Mesenchymal stem cell (in vitro differentiated cells and primary cell): ENCODE results near the gene CAPG.
"Not testable (repeated sequence)": the region's sequence is repeated elsewhere in the genome, so short reads cannot be mapped to it uniquely, and the experiment has no call there.

Source experiments
- DNase-seq: peaks from one replicate; pipeline ENCODE4 v3.0.0-alpha.2; 2013
- H2AFZ ChIP-seq: one replicate; pipeline ENCODE4 v1.6.1; 2013; ENCODE audit warnings: low read depth, mild to moderate bottlenecking, control low read depth, inconsistent platforms, low read length, moderate library complexity
- H2AK5ac ChIP-seq: 2 replicates; pipeline ENCODE4 v1.6.1; 2013; ENCODE audit warnings: low read length, moderate library complexity, mild to moderate bottlenecking, inconsistent platforms; ENCODE audit not compliant: severe bottlenecking
- H2BK120ac ChIP-seq: one replicate; pipeline ENCODE4 v1.6.1; 2013; ENCODE audit warnings: low read depth, mild to moderate bottlenecking, inconsistent platforms, low read length, moderate library complexity
- H2BK12ac ChIP-seq, 2 experiments: one replicate each; pipeline ENCODE4 v1.6.1; 2013; ENCODE audit warnings: inconsistent platforms in 2 of 2, low read length in 2 of 2, mild to moderate bottlenecking in 2 of 2, moderate library complexity in 2 of 2, control low read depth in 1 of 2
- H2BK15ac ChIP-seq: one replicate; pipeline ENCODE4 v1.6.1; 2013; ENCODE audit warnings: mild to moderate bottlenecking, low read depth, inconsistent platforms; ENCODE audit not compliant: poor library complexity, severe bottlenecking
- H2BK5ac ChIP-seq: 2 replicates; pipeline ENCODE4 v1.6.1; 2013; ENCODE audit warnings: low read depth, mild to moderate bottlenecking, low read length, control low read depth, inconsistent platforms; ENCODE audit not compliant: poor library complexity, severe bottlenecking
- H3K14ac ChIP-seq, 2 experiments: one replicate each; pipeline ENCODE4 v1.6.1; 2013; ENCODE audit warnings: inconsistent platforms in 2 of 2, low read length in 2 of 2, control low read depth in 1 of 2, mild to moderate bottlenecking in 1 of 2, moderate library complexity in 1 of 2
- H3K18ac ChIP-seq, 2 experiments: one replicate each; pipeline ENCODE4 v1.6.1; 2013; ENCODE audit warnings: inconsistent platforms in 2 of 2, low read length in 2 of 2, control low read depth in 1 of 2, low read depth in 1 of 2, mild to moderate bottlenecking in 1 of 2
- H3K23ac ChIP-seq, 2 experiments: one replicate each; pipeline ENCODE4 v1.6.1; 2013; ENCODE audit warnings: inconsistent platforms in 2 of 2, low read length in 2 of 2, mild to moderate bottlenecking in 2 of 2, moderate library complexity in 2 of 2, control low read depth in 1 of 2
- H3K27ac ChIP-seq: 2 replicates; pipeline ENCODE4 v1.5.1; 2013; ENCODE audit warnings: mild to moderate bottlenecking, moderate library complexity, low read length, control low read depth, inconsistent platforms; ENCODE audit not compliant: poor library complexity, severe bottlenecking
- H3K27me3 ChIP-seq, 2 experiments: 2 replicates each; pipeline versions ENCODE4 v1.6.1 to v1.7.0; 2013; ENCODE audit warnings: low read length in 2 of 2, mild to moderate bottlenecking in 2 of 2, moderate library complexity in 2 of 2, control low read depth in 1 of 2, inconsistent platforms in 1 of 2; ENCODE audit not compliant: control insufficient read depth in 1 of 2, insufficient read depth in 1 of 2
- H3K36me3 ChIP-seq, 2 experiments: 2 replicates each; pipeline versions ENCODE4 v1.6.1 to v1.7.0; 2013; ENCODE audit warnings: low read length in 2 of 2, control low read depth in 1 of 2, inconsistent platforms in 1 of 2, low read depth in 1 of 2, mild to moderate bottlenecking in 1 of 2; ENCODE audit not compliant: insufficient read depth in 2 of 2, control insufficient read depth in 1 of 2
- H3K4ac ChIP-seq, 2 experiments: one replicate each; pipeline ENCODE4 v1.6.1; 2013; ENCODE audit warnings: inconsistent platforms in 2 of 2, low read length in 2 of 2, mild to moderate bottlenecking in 2 of 2, moderate library complexity in 2 of 2, control low read depth in 1 of 2, low read depth in 1 of 2
- H3K4me1 ChIP-seq: 2 replicates; pipeline ENCODE4 v1.6.1; 2013; ENCODE audit warnings: low read depth, low read length, control low read depth; ENCODE audit not compliant: control insufficient read depth, insufficient read depth
- H3K4me2 ChIP-seq: 2 replicates; pipeline ENCODE4 v1.6.1; 2013; ENCODE audit warnings: low read length, mild to moderate bottlenecking, inconsistent platforms; ENCODE audit not compliant: poor library complexity, severe bottlenecking
- H3K4me3 ChIP-seq, 2 experiments: 2 replicates each; pipeline versions ENCODE4 v1.5.1 to v1.7.0; 2013; ENCODE audit warnings: low read length in 2 of 2, mild to moderate bottlenecking in 2 of 2, control low read depth in 1 of 2, low read depth in 1 of 2; ENCODE audit not compliant: insufficient read depth in 1 of 2
- H3K79me1 ChIP-seq: replicated peaks from 2 replicates; pipeline ENCODE4 v1.6.1; 2013; ENCODE audit warnings: mild to moderate bottlenecking, control low read depth, low read length, inconsistent platforms; ENCODE audit not compliant: poor library complexity, severe bottlenecking
- H3K9ac ChIP-seq: 2 replicates; pipeline ENCODE4 v1.7.0; 2013; ENCODE audit warnings: mild to moderate bottlenecking, low read length, moderate library complexity
- H3K9me3 ChIP-seq: 2 replicates; pipeline ENCODE4 v1.7.0; 2013; ENCODE audit warnings: mild to moderate bottlenecking, low read length; ENCODE audit not compliant: control insufficient read depth
- H4K8ac ChIP-seq: one replicate; pipeline ENCODE4 v1.6.1; 2013; ENCODE audit warnings: inconsistent platforms, mild to moderate bottlenecking, low read length, moderate library complexity
- H4K91ac ChIP-seq: one replicate; pipeline ENCODE4 v1.6.1; 2013; ENCODE audit warnings: mild to moderate bottlenecking, low read length, inconsistent platforms
- WGBS: methylation state at CpG from one replicate; pipeline ENCODE4 v1.1.7; 2013; ENCODE audit warnings: mixed read lengths; 5-methylcytosine and 5-hydroxymethylcytosine counted together

Gene CAPG

GRCh38 chr2:85369500-85369899 is 40.7 kb downstream of the CAPG start:
- Histone ChIP-seq H3K14ac (no peak overlapping the region), H2BK15ac (no peak overlapping the region), H4K91ac (peak overlapping the region; percentile 48), H3K4me2 (no peak overlapping the region), H2AK5ac (no peak overlapping the region), H3K27me3 (no peaks in the 10 kb centered on the region), H3K9ac (no peak overlapping the region), H3K4me3 (no peak overlapping the region), H3K36me3 (peaks cover 22 to 44% of the 10 kb centered on the region in 2 experiments), H3K4me1 (peaks cover 1% of the 10 kb centered on the region), H4K8ac (no peak overlapping the region), H3K9me3 (no peaks in the 10 kb centered on the region), H2BK120ac (no peak overlapping the region), H2AFZ (no peak overlapping the region), H3K79me1 (no peaks in the 10 kb centered on the region), H3K18ac (no peak overlapping the region), H3K4ac (no peak overlapping the region), H2BK5ac (no peak overlapping the region), H2BK12ac (peak overlapping the region in 1 of 2 experiments; percentile 19), H3K27ac (no peak overlapping the region), H3K23ac (no peak overlapping the region)
- no peak for DNase-seq
- WGBS, result 87% methylated on average over 5 of the region's 5 CpGs

GRCh38 chr2:85368921-85369320 is 41.2 kb downstream of the CAPG start:
- H3K23ac ChIP-seq, result no peak overlapping the region
- no peak overlapping the region for H2BK5ac ChIP-seq
- no peaks in the 10 kb centered on the region for H3K79me1 ChIP-seq
- no peak for DNase-seq
- no peak overlapping the region for H3K4me3 ChIP-seq
- no peak overlapping the region for H2AFZ ChIP-seq
- H3K18ac ChIP-seq, result no peak overlapping the region
- no peak overlapping the region for H2BK15ac ChIP-seq
- H3K4me2 ChIP-seq, result no peak overlapping the region
- no peak overlapping the region for H3K14ac ChIP-seq
- peaks cover 1% of the 10 kb centered on the region for H3K4me1 ChIP-seq
- H3K9me3 ChIP-seq, result no peaks in the 10 kb centered on the region
- H2BK120ac ChIP-seq, result no peak overlapping the region
- no peaks in the 10 kb centered on the region for H3K27me3 ChIP-seq
- H3K4ac ChIP-seq, result no peak overlapping the region
- no peak overlapping the region for H4K8ac ChIP-seq
- H3K36me3 ChIP-seq, result peaks cover 22 to 48% of the 10 kb centered on the region in 2 experiments
- H3K27ac ChIP-seq, result no peak overlapping the region
- no peak overlapping the region for H2BK12ac ChIP-seq
- H4K91ac ChIP-seq, result no peak overlapping the region
- no peak overlapping the region for H3K9ac ChIP-seq
- H2AK5ac ChIP-seq, result no peak overlapping the region

GRCh38 chr2:85367180-85367579 is 43.0 kb downstream of the CAPG start:
- Histone ChIP-seq H3K27me3 (no peaks in the 10 kb centered on the region), H2AK5ac (no peak overlapping the region), H3K18ac (no peak overlapping the region), H3K4me2 (no peak overlapping the region), H3K4me1 (peaks cover 1% of the 10 kb centered on the region), H2AFZ (no peak overlapping the region), H3K27ac (no peak overlapping the region), H2BK5ac (no peak overlapping the region), H3K9me3 (no peaks in the 10 kb centered on the region), H3K4me3 (no peak overlapping the region), H3K79me1 (no peaks in the 10 kb centered on the region), H2BK120ac (no peak overlapping the region), H3K9ac (no peak overlapping the region), H2BK15ac (no peak overlapping the region), H4K91ac (no peak overlapping the region), H3K23ac (no peak overlapping the region), H4K8ac (no peak overlapping the region), H3K36me3 (peaks cover 27 to 59% of the 10 kb centered on the region in 2 experiments), H3K14ac (no peak overlapping the region), H3K4ac (no peak overlapping the region), H2BK12ac (no peak overlapping the region)
- no peak for DNase-seq
- WGBS, result 93% methylated on average over 5 of the region's 5 CpGs

GRCh38 chr2:85362653-85363387 is 47.3 kb downstream of the CAPG start:
- H3K18ac ChIP-seq, result not testable (repeated sequence)

More at GRCh38 chr2:85362653-85363387, 47.3 kb downstream of the CAPG start:
- H3K9ac ChIP-seq, H4K8ac ChIP-seq, H3K4me2 ChIP-seq, H3K79me1 ChIP-seq, H3K27ac ChIP-seq, H4K91ac ChIP-seq, H3K4me3 ChIP-seq, H3K4ac ChIP-seq, H3K9me3 ChIP-seq, H2AFZ ChIP-seq, H2BK120ac ChIP-seq, H2BK12ac ChIP-seq, H3K23ac ChIP-seq, H2BK15ac ChIP-seq, H2BK5ac ChIP-seq, H3K14ac ChIP-seq, H3K4me1 ChIP-seq, H2AK5ac ChIP-seq, H3K27me3 ChIP-seq, DNase-seq: not testable (repeated sequence)
- WGBS, result 94% methylated on average over 3 of the region's 5 CpGs
- peaks cover 14 to 63% of the 10 kb centered on the region in 2 experiments for H3K36me3 ChIP-seq
